ENCODE results near the gene ERN2.

The ERN2 gene

GRCh38 chr16:23689442-23690187 is 23.4 kb downstream of the ERN2 start:
- in situ Hi-C loops (cut with MboI; ENCODE audit: low sequenced_read_pairs): no loop called here

- in situ Hi-C loops (cut with MboI; ENCODE audit: low sequenced_read_pairs): no loop called here
Measured at GRCh38 chr16:23687034-23687808, 25.8 kb downstream of the ERN2 start.

- in situ Hi-C loops (cut with MboI; ENCODE audit: low sequenced_read_pairs): no loop called here
Measured at GRCh38 chr16:23683487-23683886, 29.5 kb downstream of the ERN2 start.

- in situ Hi-C loops (cut with MboI; ENCODE audit: low sequenced_read_pairs): no loop called here
Measured at GRCh38 chr16:23682181-23682580, 30.8 kb downstream of the ERN2 start.

GRCh38 chr16:23679986-23680336 is 33.1 kb downstream of the ERN2 start:
- in situ Hi-C loops (cut with MboI; ENCODE audit: low sequenced_read_pairs): no loop called here

GRCh38 chr16:23679274-23679985 is 33.6 kb downstream of the ERN2 start:
- in situ Hi-C loops (cut with MboI; ENCODE audit: low sequenced_read_pairs): no loop called here

GRCh38 chr16:23678430-23679273 is 34.4 kb downstream of the ERN2 start, which contains the start of gene PLK1:
PLK1 (plus strand) TSS chr16:23678889; CDS start chr16:23678933, 44 bp downstream.
- in situ Hi-C loops (cut with MboI; ENCODE audit: low sequenced_read_pairs): no loop called here

- in situ Hi-C loops (cut with MboI; ENCODE audit: low sequenced_read_pairs): no loop called here
Measured at GRCh38 chr16:23676924-23677480, 36.0 kb downstream of the ERN2 start.

GRCh38 chr16:23673971-23674614 is 38.9 kb downstream of the ERN2 start:
- in situ Hi-C loops (cut with MboI; ENCODE audit: low sequenced_read_pairs): no loop called here

- in situ Hi-C loops (cut with MboI; ENCODE audit: low sequenced_read_pairs): no loop called here
Measured at GRCh38 chr16:23670137-23670776, 42.8 kb downstream of the ERN2 start.

- in situ Hi-C loops (cut with MboI; ENCODE audit: low sequenced_read_pairs): no loop called here
Measured at GRCh38 chr16:23668873-23669272, 44.1 kb downstream of the ERN2 start.

- in situ Hi-C loops (cut with MboI; ENCODE audit: low sequenced_read_pairs): no loop called here
Measured at GRCh38 chr16:23668225-23668624, 44.8 kb downstream of the ERN2 start.

- in situ Hi-C loops (cut with MboI; ENCODE audit: low sequenced_read_pairs): no loop called here
Measured at GRCh38 chr16:23667355-23667659, 45.7 kb downstream of the ERN2 start.

- in situ Hi-C loops (cut with MboI; ENCODE audit: low sequenced_read_pairs): no loop called here
Measured at GRCh38 chr16:23666571-23667354, 46.3 kb downstream of the ERN2 start.

- in situ Hi-C loops (cut with MboI; ENCODE audit: low sequenced_read_pairs): no loop called here
Measured at GRCh38 chr16:23663918-23664317, 49.1 kb downstream of the ERN2 start.

- in situ Hi-C loops (cut with MboI; ENCODE audit: low sequenced_read_pairs): no loop called here
Measured at GRCh38 chr16:23651943-23652468, 61.0 kb downstream of the ERN2 start.

GRCh38 chr16:23650674-23651416 is 62.2 kb downstream of the ERN2 start:
- in situ Hi-C loops (cut with MboI; ENCODE audit: low sequenced_read_pairs): no loop called here

GRCh38 chr16:23642246-23642774 is 70.7 kb downstream of the ERN2 start:
- in situ Hi-C loops (cut with MboI; ENCODE audit: low sequenced_read_pairs): no loop called here

Data from hTERT RPE-1 (cell line).